Esophagus squamous epithelium (tissue), 4 donors: ENCODE measurements around the gene CLTC.

ENCODE experiments used
- CTCF ChIP-seq, 6 experiments: fragments of 450-650 bp in 4 of 6; fragments of 200-600 bp in 2 of 6; sonication (generic) in 2 of 6; IDR thresholded peaks; one replicate each; pipeline ENCODE4 v1.5.1; 2016 to 2019; ENCODE audit warnings: antibody characterized with exemption in 6 of 6, mild to moderate bottlenecking in 4 of 6, moderate library complexity in 4 of 6
- POLR2A ChIP-seq, 4 donors: fragments of 450-650 bp; IDR thresholded peaks; one replicate each; pipeline ENCODE4 v1.6.1; 2017; ENCODE audit warnings: antibody characterized with exemption in 4 of 4, mild to moderate bottlenecking in 4 of 4, moderate library complexity in 3 of 4

- TF ChIP-seq CTCF (IDR thresholded peaks at IDR 0.05) (no peak), POLR2A (IDR thresholded peaks at IDR 0.05) (no peak)
Observed at GRCh38 chr17:59699218-59699617, 79.5 kb downstream of the CLTC start.
